T-helper 2 cell treated with Interferon-gamma antibody and Interleukin-4, amounts not matched to agents 5 μg/mL and 100 μg/mL, for 36 hours (primary cell): ENCODE results near the gene IPCEF1.

Experiments used
- DNase-seq: peaks from one replicate; pipeline ENCODE4 v3.0.0; 2021; ENCODE audit warnings: low spot score
- H3K27ac Mint-ChIP-seq: one replicate; pipeline ENCODE4 v1.8.0; 2021; ENCODE audit warnings: mild to moderate bottlenecking, mixed read lengths
- H3K27me3 Mint-ChIP-seq: one replicate; pipeline ENCODE4 v1.8.0; 2021; ENCODE audit warnings: low read depth, mixed read lengths
- H3K36me3 Mint-ChIP-seq: one replicate; pipeline ENCODE4 v1.8.0; 2021; ENCODE audit warnings: low read depth, mixed read lengths
- H3K4me1 Mint-ChIP-seq: one replicate; pipeline ENCODE4 v1.8.0; 2021; ENCODE audit warnings: low read depth, mixed read lengths
- H3K4me3 Mint-ChIP-seq: one replicate; pipeline ENCODE4 v1.8.0; 2022; ENCODE audit warnings: mild to moderate bottlenecking, moderate library complexity, mixed read lengths
- H3K9me3 Mint-ChIP-seq: one replicate; pipeline ENCODE4 v1.8.0; 2021; ENCODE audit warnings: mixed read lengths

Gene IPCEF1

DNA sequence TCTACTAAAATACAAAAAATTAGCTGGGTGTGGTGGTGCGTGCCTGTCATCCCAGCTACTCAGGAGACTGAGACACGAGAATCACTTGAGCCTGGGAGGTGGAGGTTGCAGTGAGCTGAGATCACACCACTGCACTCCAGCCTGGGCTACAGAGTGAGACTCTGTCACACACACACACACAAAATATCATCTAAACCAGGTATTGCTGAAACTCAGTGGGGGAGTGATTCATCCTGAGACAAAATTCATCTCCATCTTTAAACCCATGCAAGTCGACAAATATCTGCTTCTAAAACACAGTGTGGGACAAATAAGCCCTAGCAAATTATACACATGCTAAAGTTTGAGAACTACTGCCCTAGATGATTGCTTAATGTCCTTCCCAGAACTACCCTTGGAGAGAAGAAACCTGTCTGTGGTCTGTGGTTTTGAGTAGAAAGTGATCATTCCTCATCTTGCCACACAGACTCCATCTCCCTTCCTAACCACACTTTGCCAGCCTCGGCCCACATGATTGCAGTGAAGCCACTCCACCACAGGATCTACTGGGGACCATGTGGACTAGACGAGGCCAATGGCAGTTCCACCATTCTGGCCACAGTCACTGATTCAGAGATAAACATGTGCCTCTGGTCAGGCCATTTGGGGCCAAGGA is 187.3 kb downstream of the IPCEF1 start:
- H3K27ac Mint-ChIP-seq = no peak overlapping the region
- no peak overlapping the region for H3K4me3 Mint-ChIP-seq
- H3K36me3 Mint-ChIP-seq = peaks cover 12% of the 10 kb centered on the region
- DNase-seq = no peak
- peaks cover 9% of the 10 kb centered on the region for H3K4me1 Mint-ChIP-seq
- peaks cover 4% of the 10 kb centered on the region for H3K27me3 Mint-ChIP-seq
- peaks cover 8% of the 10 kb centered on the region for H3K9me3 Mint-ChIP-seq

DNA sequence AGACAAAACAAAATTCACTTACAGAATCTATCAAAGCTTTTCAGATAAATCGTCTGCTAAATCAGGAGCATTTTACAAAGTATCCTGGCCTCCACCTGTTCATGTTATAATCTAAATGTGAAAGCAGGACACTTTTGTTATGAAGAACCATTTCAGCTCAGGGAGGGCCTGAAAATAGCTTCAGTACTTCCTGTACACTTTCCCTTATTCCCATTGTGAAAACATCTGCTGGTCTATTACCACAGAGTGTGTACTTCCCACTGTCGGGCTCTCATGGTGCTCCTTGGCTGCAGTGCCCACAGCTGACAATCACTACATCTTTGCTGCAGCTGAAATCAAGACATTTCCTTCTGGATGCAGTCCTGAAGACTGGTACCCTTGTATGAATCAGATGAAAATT is 189.5 kb downstream of the IPCEF1 start:
- peaks cover 3% of the 10 kb centered on the region for H3K9me3 Mint-ChIP-seq
- H3K27me3 Mint-ChIP-seq = peaks cover 2% of the 10 kb centered on the region
- no peak overlapping the region for H3K4me3 Mint-ChIP-seq
- no peak for DNase-seq
- H3K27ac Mint-ChIP-seq = no peak overlapping the region
- H3K4me1 Mint-ChIP-seq = peaks cover 9% of the 10 kb centered on the region
- H3K36me3 Mint-ChIP-seq = peaks cover 12% of the 10 kb centered on the region

DNA sequence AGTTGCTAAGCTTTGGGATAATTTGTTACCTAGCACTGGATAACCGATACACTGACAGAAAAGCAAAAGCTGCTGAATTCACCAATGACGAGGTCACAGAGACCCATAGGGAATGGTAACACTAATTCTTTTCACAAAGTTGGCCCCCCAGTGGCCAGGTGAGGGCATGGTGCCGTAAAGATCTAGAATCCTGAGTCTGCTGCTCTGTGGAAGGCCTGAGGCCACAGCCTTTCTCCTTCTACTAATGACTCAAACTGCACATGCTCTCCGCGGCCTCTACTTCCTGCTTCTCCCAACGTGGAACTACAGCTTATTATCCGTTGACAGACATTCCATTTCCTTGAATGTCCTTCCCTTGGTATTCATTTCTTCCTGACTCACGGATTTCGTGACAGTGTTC is 190.5 kb downstream of the IPCEF1 start:
- Mint-ChIP-seq H3K36me3 (peaks cover 12% of the 10 kb centered on the region), H3K27me3 (peaks cover 2% of the 10 kb centered on the region), H3K27ac (no peak overlapping the region), H3K9me3 (peaks cover 3% of the 10 kb centered on the region), H3K4me3 (no peak overlapping the region), H3K4me1 (peaks cover 9% of the 10 kb centered on the region)
- DNase-seq = no peak

DNA sequence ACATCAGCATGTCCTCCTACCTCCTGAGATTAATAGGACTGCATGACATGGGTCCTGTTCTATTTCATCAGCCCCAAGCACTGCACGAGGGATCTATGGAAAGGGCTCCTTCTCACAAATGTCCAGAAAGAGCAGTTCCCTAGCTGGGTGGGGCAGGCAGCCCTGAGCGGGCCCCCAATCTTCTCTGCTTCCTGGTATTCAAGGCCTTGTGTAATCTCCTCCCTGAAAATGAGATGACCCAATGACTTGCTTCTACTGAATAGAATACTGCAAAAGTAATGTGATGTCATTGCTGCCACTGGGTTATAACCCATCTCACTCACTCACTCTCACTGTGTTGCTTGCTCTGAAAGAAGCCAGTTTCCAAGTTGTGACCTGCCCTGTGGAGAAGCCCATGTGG is 191.1 kb downstream of the IPCEF1 start:
- H3K36me3 Mint-ChIP-seq = peaks cover 11% of the 10 kb centered on the region
- no peak for DNase-seq
- peaks cover 3% of the 10 kb centered on the region for H3K9me3 Mint-ChIP-seq
- no peak overlapping the region for H3K27ac Mint-ChIP-seq
- no peak overlapping the region for H3K4me3 Mint-ChIP-seq
- H3K27me3 Mint-ChIP-seq = peaks cover 2% of the 10 kb centered on the region
- peaks cover 9% of the 10 kb centered on the region for H3K4me1 Mint-ChIP-seq

DNA sequence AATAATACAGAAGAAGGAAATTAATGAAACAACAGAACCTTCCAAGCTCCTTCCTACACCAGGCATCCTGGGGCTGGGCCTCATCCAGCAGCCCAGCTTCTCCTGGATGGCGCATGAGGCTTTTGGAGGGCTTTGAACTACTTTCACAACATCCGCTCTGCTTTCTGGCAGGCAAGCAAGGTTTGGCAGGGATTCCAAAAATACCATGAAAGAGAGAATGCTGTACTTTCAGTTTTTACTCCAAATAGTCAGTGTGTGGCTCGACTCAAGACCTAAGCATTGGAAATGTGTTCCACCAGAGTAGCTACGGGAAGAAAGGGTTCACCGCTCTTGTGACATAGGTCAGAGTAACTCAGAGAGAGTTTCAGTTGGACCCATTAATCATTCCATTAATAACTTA is 192.2 kb downstream of the IPCEF1 start:
- Mint-ChIP-seq H3K27ac (no peak overlapping the region), H3K4me1 (peaks cover 5% of the 10 kb centered on the region), H3K36me3 (peaks cover 7% of the 10 kb centered on the region), H3K4me3 (no peak overlapping the region), H3K27me3 (peaks cover 2% of the 10 kb centered on the region), H3K9me3 (peaks cover 3% of the 10 kb centered on the region)
- DNase-seq = no peak

DNA sequence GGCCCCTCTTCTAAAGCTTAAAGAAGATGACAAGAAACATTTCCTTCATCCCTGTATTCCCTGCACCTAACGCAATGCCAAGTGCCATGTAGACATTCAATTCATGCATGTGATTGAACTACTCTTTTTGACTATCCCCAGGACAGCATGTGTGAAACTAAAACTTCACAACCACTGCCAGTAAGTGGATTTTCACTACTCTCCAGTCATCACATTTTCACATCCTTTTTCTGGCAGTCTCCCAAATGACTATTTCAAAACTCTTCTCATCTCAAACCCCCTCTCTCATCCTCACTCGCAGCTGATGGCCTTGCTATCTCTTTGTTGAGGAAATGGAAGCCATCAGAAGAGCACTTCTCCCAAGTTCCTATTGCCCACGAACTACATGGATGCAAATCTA is 194.9 kb downstream of the IPCEF1 start:
- peaks cover 15% of the 10 kb centered on the region for H3K4me1 Mint-ChIP-seq
- no peak overlapping the region for H3K4me3 Mint-ChIP-seq
- DNase-seq = no peak
- H3K27me3 Mint-ChIP-seq = peaks cover 2% of the 10 kb centered on the region
- H3K9me3 Mint-ChIP-seq = peaks cover 3% of the 10 kb centered on the region
- H3K27ac Mint-ChIP-seq = no peak overlapping the region
- peaks cover 3% of the 10 kb centered on the region for H3K36me3 Mint-ChIP-seq

DNA sequence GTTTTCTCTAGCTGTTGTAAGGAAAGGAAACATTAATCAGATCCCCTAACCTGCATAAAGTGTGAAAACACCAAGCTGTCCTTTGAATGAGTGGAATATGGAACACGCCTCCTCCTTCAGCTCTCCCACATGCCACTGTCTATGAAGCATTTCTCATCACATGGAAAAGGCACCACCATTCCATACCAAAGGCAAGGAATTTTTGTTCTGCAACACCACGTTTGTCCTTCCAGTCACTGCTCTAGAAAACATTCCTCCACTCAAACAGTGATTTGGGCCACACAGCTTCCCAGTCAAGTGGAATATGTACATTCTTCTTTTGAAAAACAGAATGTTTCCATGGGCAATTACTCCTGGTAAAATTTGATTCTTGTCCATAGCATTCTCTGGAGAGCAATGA is 197.5 kb downstream of the IPCEF1 start:
- Mint-ChIP-seq H3K27me3 (peaks cover 2% of the 10 kb centered on the region), H3K27ac (no peak overlapping the region), H3K36me3 (no peaks in the 10 kb centered on the region), H3K4me3 (no peak overlapping the region), H3K9me3 (no peaks in the 10 kb centered on the region), H3K4me1 (peaks cover 24% of the 10 kb centered on the region)
- DNase-seq = no peak

DNA sequence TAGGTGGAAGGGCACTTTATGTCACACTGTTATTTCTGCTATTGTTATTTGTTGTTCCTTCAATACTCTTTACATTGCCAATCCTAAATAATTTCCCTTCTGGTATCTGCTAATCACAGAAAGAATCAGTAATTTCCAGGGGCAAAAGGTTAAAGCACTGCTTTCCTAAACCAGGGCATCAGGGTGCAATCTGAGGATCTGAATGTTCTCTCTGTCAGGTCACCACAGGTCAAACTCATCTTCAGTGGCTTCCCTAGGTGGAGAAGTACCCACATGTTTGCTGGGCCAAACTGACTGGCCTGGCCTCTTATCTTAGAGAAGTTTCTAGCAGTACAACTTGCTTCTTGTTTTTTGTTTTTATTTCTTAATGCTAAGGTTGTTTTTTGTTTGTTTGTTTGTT is 198.9 kb downstream of the IPCEF1 start:
- peaks cover 24% of the 10 kb centered on the region for H3K4me1 Mint-ChIP-seq
- no peaks in the 10 kb centered on the region for H3K36me3 Mint-ChIP-seq
- H3K9me3 Mint-ChIP-seq = no peaks in the 10 kb centered on the region
- no peak for DNase-seq
- H3K4me3 Mint-ChIP-seq = peak overlapping the region; percentile 68
- H3K27me3 Mint-ChIP-seq = peaks cover 2% of the 10 kb centered on the region
- no peak overlapping the region for H3K27ac Mint-ChIP-seq

DNA sequence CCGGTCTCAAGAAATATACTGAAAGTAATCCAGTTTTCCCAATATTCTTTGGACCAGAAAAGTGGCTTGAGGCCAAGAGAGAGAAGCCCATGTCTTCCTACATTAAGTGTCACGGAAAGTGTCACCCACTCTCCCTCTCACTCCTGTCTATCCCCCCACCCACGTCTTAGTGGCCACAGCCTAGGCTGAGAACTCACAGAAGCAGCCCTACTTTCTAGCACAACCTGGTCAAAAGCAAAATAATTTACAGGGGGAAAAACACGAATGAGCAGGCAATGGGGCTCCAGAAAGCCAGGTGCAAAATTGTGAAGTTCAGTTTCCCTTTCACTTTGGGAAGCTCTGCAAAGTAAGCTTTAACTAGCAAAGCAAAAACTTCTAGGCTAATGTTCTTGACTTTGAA is 199.5 kb downstream of the IPCEF1 start:
- Mint-ChIP-seq H3K4me3 (peak overlapping the region; percentile 68), H3K27ac (peak overlapping the region; percentile 59), H3K36me3 (no peaks in the 10 kb centered on the region), H3K4me1 (peaks cover 24% of the 10 kb centered on the region), H3K9me3 (no peaks in the 10 kb centered on the region), H3K27me3 (peaks cover 2% of the 10 kb centered on the region)
- DNase-seq = peak; percentile 8

DNA sequence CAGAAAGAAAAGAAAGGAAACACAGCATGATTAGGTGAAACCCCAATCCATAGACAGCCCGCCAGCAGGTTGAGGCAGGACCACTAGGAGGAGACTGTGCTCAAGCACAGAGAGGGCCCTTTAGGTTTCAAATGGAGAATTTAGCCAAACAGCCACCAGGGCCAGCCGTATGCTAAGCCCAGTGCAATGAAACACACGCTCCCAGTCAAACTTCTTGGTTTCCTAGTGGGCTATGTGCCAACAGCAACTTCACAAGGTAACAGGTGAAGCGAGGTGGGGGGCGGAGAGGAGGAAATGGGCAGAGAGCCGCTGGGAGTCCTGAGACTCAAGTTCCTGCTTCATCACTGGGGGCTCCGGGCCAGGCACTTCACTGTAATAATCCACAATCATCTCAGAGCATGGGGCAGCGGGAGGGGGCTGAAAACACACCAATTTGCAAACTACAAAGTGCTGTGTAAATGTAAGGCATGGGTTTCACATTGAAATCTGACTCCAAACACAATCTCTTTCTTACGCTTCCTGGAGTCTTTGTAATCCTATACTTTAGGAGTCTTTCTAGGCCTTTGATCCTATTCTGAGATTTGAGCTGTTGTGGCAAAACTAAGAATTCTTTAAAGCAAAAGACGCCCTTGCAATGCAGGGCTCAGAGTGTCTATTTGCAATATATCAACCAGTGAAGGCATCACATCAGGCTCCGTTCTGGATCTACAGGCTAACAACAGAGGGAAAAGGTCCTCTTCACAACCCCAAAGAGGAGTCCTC is 200.3 kb downstream of the IPCEF1 start:
- Mint-ChIP-seq H3K27ac (peak overlapping the region; percentile 59), H3K4me1 (peaks cover 24% of the 10 kb centered on the region), H3K27me3 (peaks cover 2% of the 10 kb centered on the region), H3K4me3 (peak overlapping the region; percentile 68), H3K9me3 (no peaks in the 10 kb centered on the region), H3K36me3 (no peaks in the 10 kb centered on the region)
- peak; percentile 42 for DNase-seq

DNA sequence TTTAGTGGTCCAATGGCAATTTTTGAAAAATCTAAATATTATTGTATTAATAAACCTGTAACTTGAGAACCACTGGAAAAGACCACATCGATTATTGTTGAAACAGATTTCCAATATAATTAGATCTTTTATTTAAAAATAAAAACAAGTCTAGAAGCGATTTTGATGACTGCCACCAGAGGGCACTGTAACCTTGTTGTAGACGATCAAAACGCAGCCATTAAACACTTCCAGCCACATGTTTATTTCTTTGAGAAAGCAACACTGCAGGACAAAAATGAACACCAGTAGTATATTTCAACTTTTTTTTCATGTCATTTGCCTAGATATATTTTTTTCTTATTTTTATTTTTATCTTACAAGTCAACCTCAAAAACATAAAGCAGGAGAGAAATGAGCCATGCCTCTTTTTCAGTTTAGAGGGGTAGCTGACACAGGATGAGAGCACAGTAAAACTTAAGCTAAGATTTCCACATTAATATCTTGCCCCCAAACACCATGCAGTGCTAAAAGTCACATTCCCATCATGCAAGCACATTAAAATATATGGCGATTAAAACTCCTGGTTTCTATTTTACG is 202.1 kb downstream of the IPCEF1 start:
- no peaks in the 10 kb centered on the region for H3K36me3 Mint-ChIP-seq
- H3K4me1 Mint-ChIP-seq = peaks cover 24% of the 10 kb centered on the region
- H3K9me3 Mint-ChIP-seq = no peaks in the 10 kb centered on the region
- DNase-seq = peak; percentile 25
- H3K27me3 Mint-ChIP-seq = no peaks in the 10 kb centered on the region
- no peak overlapping the region for H3K4me3 Mint-ChIP-seq
- no peak overlapping the region for H3K27ac Mint-ChIP-seq

DNA sequence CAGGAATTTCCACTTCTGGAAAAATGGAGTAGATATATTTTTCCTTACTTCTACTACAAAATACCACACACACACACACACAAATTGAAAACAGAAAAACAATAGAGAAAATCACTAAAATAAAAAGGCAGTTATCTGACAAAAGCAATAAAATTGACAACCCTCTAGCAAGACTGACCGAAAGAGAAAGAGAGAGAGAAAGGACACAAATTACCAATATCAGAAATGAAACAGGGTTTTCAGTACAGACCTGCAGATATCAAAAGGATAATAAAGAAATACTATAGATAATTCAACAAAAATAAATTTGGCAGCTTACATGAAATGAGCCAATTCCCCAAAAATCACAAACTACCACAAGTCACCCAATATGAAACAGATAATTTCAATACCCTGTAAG is 212.8 kb downstream of the IPCEF1 start:
- DNase-seq = no peak
- Mint-ChIP-seq H3K36me3 (no peaks in the 10 kb centered on the region), H3K27me3 (peaks cover 21% of the 10 kb centered on the region), H3K4me3 (no peak overlapping the region), H3K27ac (no peak overlapping the region), H3K4me1 (no peaks in the 10 kb centered on the region), H3K9me3 (no peaks in the 10 kb centered on the region)

DNA sequence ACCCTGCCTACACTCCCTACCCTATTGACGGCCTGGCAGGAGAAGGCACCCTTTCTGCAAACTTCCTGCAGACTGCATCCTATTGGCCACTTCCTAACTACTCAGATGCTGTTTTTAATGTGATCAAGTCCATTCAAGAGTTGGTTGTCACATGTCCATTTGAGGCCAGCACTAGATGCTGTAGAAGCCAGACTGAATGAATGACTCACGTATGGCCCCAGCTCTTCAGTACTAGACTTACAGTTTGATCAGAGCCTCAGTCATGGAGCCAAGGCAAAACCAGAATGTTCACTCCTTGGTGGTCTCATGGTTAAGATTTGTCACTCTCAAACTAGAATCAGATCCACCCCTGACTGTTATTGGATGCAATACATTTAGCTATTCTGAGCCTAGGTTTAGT is 215.9 kb downstream of the IPCEF1 start:
- H3K36me3 Mint-ChIP-seq = no peaks in the 10 kb centered on the region
- DNase-seq = no peak
- no peak overlapping the region for H3K27ac Mint-ChIP-seq
- no peak overlapping the region for H3K4me3 Mint-ChIP-seq
- H3K27me3 Mint-ChIP-seq = peaks cover 9% of the 10 kb centered on the region
- H3K9me3 Mint-ChIP-seq = no peaks in the 10 kb centered on the region
- H3K4me1 Mint-ChIP-seq = no peaks in the 10 kb centered on the region

DNA sequence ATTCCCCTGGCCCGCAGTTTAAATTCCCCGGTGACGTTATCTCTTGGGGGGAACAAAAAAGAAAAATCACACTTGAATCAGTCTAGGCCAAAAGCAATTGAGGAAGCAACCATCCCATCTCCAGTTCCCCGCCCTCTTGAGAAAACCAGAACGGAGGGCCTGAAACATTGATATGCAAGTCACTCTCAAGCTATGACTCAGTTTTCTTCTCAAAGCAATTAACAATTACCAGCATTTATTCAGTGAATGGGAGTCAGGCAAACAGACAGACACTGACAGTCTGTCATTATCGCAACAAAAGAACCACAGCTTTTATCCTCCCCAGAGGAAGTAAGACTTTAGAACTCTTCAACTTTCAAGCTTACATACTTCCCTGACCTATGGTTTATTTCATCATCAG is 216.7 kb downstream of the IPCEF1 start:
- Mint-ChIP-seq H3K4me1 (no peaks in the 10 kb centered on the region), H3K9me3 (no peaks in the 10 kb centered on the region), H3K4me3 (no peak overlapping the region), H3K27me3 (peaks cover 4% of the 10 kb centered on the region), H3K27ac (no peak overlapping the region), H3K36me3 (no peaks in the 10 kb centered on the region)
- no peak for DNase-seq
